WTC11 (cell line): ENCODE measurements around the gene STARD10. TPM values are rescaled to one million over a fixed set of nuclear protein-coding genes. Genes with fewer than 3 reads are reported as not detected.

Source experiments
- ATAC-seq: fragments of 200-7000 bp; cut with Tn5 transposase; 2 replicates; pipeline ENCODE4 v1.10.0; 2021; ENCODE audit warnings: mild to moderate bottlenecking, moderate library complexity
- CTCF ChIA-PET: fragments of 300-600 bp; sonication (Branson Sonifier 250); formaldehyde crosslinking; loops from one replicate; lab custom pipeline; 2021; ENCODE audit warnings: antibody characterized with exemption; lab: Charles Lee
- POLR2A ChIA-PET: fragments of 350-600 bp; sonication (Branson Sonifier 250); formaldehyde crosslinking; loops from one replicate; lab custom pipeline; 2021; ENCODE audit warnings: antibody characterized with exemption; lab: Charles Lee
- DNase-seq: peaks from one replicate; pipeline ENCODE4 v3.0.0; 2021; ENCODE audit warnings: low spot score
- H3K27ac Mint-ChIP-seq: 2 replicates; pipeline ENCODE4 v1.8.0; 2021; ENCODE audit warnings: mixed read lengths
- H3K27me3 Mint-ChIP-seq: 2 replicates; pipeline ENCODE4 v1.8.0; 2021; ENCODE audit warnings: low read depth, mild to moderate bottlenecking, moderate library complexity, mixed read lengths
- H3K36me3 Mint-ChIP-seq: 2 replicates; pipeline ENCODE4 v1.8.0; 2021; ENCODE audit warnings: mixed read lengths
- H3K4me1 Mint-ChIP-seq: 2 replicates; pipeline ENCODE4 v1.8.0; 2022; ENCODE audit warnings: mixed read lengths
- H3K4me3 Mint-ChIP-seq: 2 replicates; pipeline ENCODE4 v1.8.0; 2021; ENCODE audit warnings: mild to moderate bottlenecking, moderate library complexity, mixed read lengths
- H3K9me3 Mint-ChIP-seq: 2 replicates; pipeline ENCODE4 v1.8.0; 2021; ENCODE audit warnings: mixed read lengths
- E2F4 ChIP-seq: sonication (generic); formaldehyde crosslinking; IDR thresholded peaks from 2 replicates; pipeline ENCODE4 v1.8.1; 2022; ENCODE audit warnings: low read depth, mild to moderate bottlenecking, moderate library complexity, missing genetic modification reagents, borderline replicate concordance
- E2F5 ChIP-seq: sonication (generic); formaldehyde crosslinking; IDR thresholded peaks from 2 replicates; pipeline ENCODE4 v1.8.1; 2022; ENCODE audit warnings: mild to moderate bottlenecking, moderate library complexity, missing genetic modification reagents
- FOXJ3 ChIP-seq: sonication (generic); formaldehyde crosslinking; IDR thresholded peaks from 2 replicates; pipeline ENCODE4 v1.9.0; 2021; ENCODE audit warnings: missing genetic modification reagents, mild to moderate bottlenecking, borderline replicate concordance
- FOXK1 ChIP-seq: sonication (generic); formaldehyde crosslinking; IDR thresholded peaks from 2 replicates; pipeline ENCODE4 v1.8.0; 2022; ENCODE audit warnings: mild to moderate bottlenecking, moderate library complexity, missing genetic modification reagents
- KAT7 ChIP-seq: sonication (generic); formaldehyde crosslinking; IDR thresholded peaks from 2 replicates; pipeline ENCODE4 v1.8.1; 2023; ENCODE audit warnings: missing genetic modification reagents, mild to moderate bottlenecking, borderline replicate concordance
- MXD4 ChIP-seq: fragments of 250-450 bp; sonication (Bioruptor Pico); IDR thresholded peaks from 2 replicates; pipeline ENCODE4 v1.8.0; 2021; ENCODE audit warnings: mild to moderate bottlenecking, moderate library complexity, borderline replicate concordance
- PREB ChIP-seq: sonication (generic); formaldehyde crosslinking; IDR thresholded peaks from 2 replicates; pipeline ENCODE4 v1.8.1; 2022; ENCODE audit warnings: mild to moderate bottlenecking, missing genetic modification reagents, moderate library complexity, borderline replicate concordance
- RELA ChIP-seq: sonication (generic); formaldehyde crosslinking; IDR thresholded peaks from 2 replicates; pipeline ENCODE4 v1.8.1; 2022; ENCODE audit warnings: missing genetic modification reagents, mild to moderate bottlenecking, borderline replicate concordance
- SP1 ChIP-seq: sonication (generic); formaldehyde crosslinking; conservative IDR thresholded peaks from 2 replicates; pipeline ENCODE4 v1.8.1; 2022; ENCODE audit warnings: missing genetic modification reagents
- TCF7 ChIP-seq: sonication (generic); formaldehyde crosslinking; IDR thresholded peaks from 2 replicates; pipeline ENCODE4 v1.8.0; 2022; ENCODE audit warnings: mild to moderate bottlenecking, low read depth, missing genetic modification reagents, moderate library complexity
- TEAD4 ChIP-seq: sonication (generic); formaldehyde crosslinking; IDR thresholded peaks from 2 replicates; pipeline ENCODE4 v1.8.0; 2022; ENCODE audit warnings: mild to moderate bottlenecking, missing genetic modification reagents
- TP53 ChIP-seq: sonication (generic); formaldehyde crosslinking; IDR thresholded peaks from 2 replicates; pipeline ENCODE4 v1.8.1; 2023; ENCODE audit warnings: mild to moderate bottlenecking, missing genetic modification reagents
- USF1 ChIP-seq: sonication (generic); formaldehyde crosslinking; IDR thresholded peaks from 2 replicates; pipeline ENCODE4 v1.8.0; 2022; ENCODE audit warnings: mild to moderate bottlenecking, missing genetic modification reagents
- USF2 ChIP-seq: sonication (generic); formaldehyde crosslinking; IDR thresholded peaks from 2 replicates; pipeline ENCODE4 v1.8.1; 2023; ENCODE audit warnings: mild to moderate bottlenecking, missing genetic modification reagents, moderate library complexity
- ZNF138 ChIP-seq: sonication (generic); formaldehyde crosslinking; conservative IDR thresholded peaks from 2 replicates; pipeline ENCODE4 v1.8.1; 2022; ENCODE audit warnings: mild to moderate bottlenecking, moderate library complexity, missing genetic modification reagents
- ZNF317 ChIP-seq: sonication (generic); formaldehyde crosslinking; IDR thresholded peaks from 2 replicates; pipeline ENCODE4 v1.8.1; 2023; ENCODE audit warnings: low read depth, mild to moderate bottlenecking, moderate library complexity, missing genetic modification reagents, borderline replicate concordance
- ZNF416 ChIP-seq: fragments of 250-450 bp; sonication (Bioruptor Pico); IDR thresholded peaks from 2 replicates; pipeline ENCODE4 v1.9.0; 2021; ENCODE audit warnings: mild to moderate bottlenecking, inconsistent platforms
- ZNF425 ChIP-seq: fragments of 250-450 bp; sonication (Bioruptor Pico); conservative IDR thresholded peaks from 2 replicates; pipeline ENCODE4 v1.9.0; 2021; ENCODE audit warnings: mild to moderate bottlenecking
- ZNF512 ChIP-seq: sonication (generic); formaldehyde crosslinking; IDR thresholded peaks from 2 replicates; pipeline ENCODE4 v1.8.1; 2022; ENCODE audit warnings: missing genetic modification reagents, borderline replicate concordance
- ZNF532 ChIP-seq: fragments of 250-450 bp; sonication (Bioruptor Pico); IDR thresholded peaks from 2 replicates; pipeline ENCODE4 v1.9.0; 2021; ENCODE audit warnings: mild to moderate bottlenecking, borderline replicate concordance
- total RNA-seq: library from RNA; stranded (reverse); gene quantifications from 3 replicates; pipeline ENCODE4 v1.2.3, GENCODE V29; 2021

The STARD10 gene
- total RNA-seq, 1 experiment from 2014 or later = 32.0 TPM

GRCh38 chr11:72834905-72835304, 41.1 kb upstream of the STARD10 start:
- no peak for DNase-seq
- POLR2A ChIA-PET = no interaction called here
- no peaks in the 10 kb centered on the region for H3K9me3 Mint-ChIP-seq
- TF ChIP-seq FOXK1 (CRISPR knock-in tag) (no peak), E2F4 (CRISPR knock-in tag) (no peak), ZNF425 (no peak), ZNF138 (CRISPR knock-in tag) (no peak), TEAD4 (CRISPR knock-in tag) (no peak), E2F5 (CRISPR knock-in tag) (no peak), TCF7 (CRISPR knock-in tag) (no peak), PREB (CRISPR knock-in tag) (no peak), FOXJ3 (no peak), USF2 (CRISPR knock-in tag) (no peak), USF1 (CRISPR knock-in tag) (no peak), RELA (CRISPR knock-in tag) (no peak), ZNF416 (no peak)
- peaks cover 6% of the 10 kb centered on the region for H3K27me3 Mint-ChIP-seq
- no peak for ATAC-seq
- peaks cover 9% of the 10 kb centered on the region for H3K4me1 Mint-ChIP-seq
- CTCF ChIA-PET = interaction anchor here (1.2 to 8.7 kb wide), 2 partner anchors 343 to 516 kb away, joined by 3 to 83 read pairs; no protein-coding TSS in a partner anchor
- no peak overlapping the region for H3K4me3 Mint-ChIP-seq
- H3K27ac Mint-ChIP-seq = no peak overlapping the region
- H3K36me3 Mint-ChIP-seq = no peaks in the 10 kb centered on the region

GRCh38 chr11:72833811-72834493, 40.1 kb upstream of the STARD10 start:
- H3K4me3 Mint-ChIP-seq = no peak overlapping the region
- H3K27me3 Mint-ChIP-seq = peaks cover 6% of the 10 kb centered on the region
- CTCF ChIA-PET = interaction anchor here (0.9 to 8.7 kb wide), 4 partner anchors 40 to 517 kb away, joined by 3 to 83 read pairs (median 3); partner anchors contain the start of gene STARD10
- POLR2A ChIA-PET = no interaction called here
- H3K27ac Mint-ChIP-seq = no peak overlapping the region
- H3K9me3 Mint-ChIP-seq = no peaks in the 10 kb centered on the region
- H3K4me1 Mint-ChIP-seq = peaks cover 9% of the 10 kb centered on the region
- DNase-seq (no peak), ATAC-seq (no peak)
- no peaks in the 10 kb centered on the region for H3K36me3 Mint-ChIP-seq
- TF ChIP-seq ZNF532 (no peak), SP1 (CRISPR knock-in tag) (no peak), ZNF317 (CRISPR knock-in tag) (no peak), TP53 (no peak), ZNF512 (CRISPR knock-in tag) (no peak), MXD4 (CRISPR knock-in tag) (no peak), ZNF138 (CRISPR knock-in tag) (no peak), KAT7 (CRISPR knock-in tag) (no peak)
